Erythroblast (primary cell): Measurements from ENCODE around the gene MME.

Experiments
- GATA1 ChIP-seq: IDR thresholded peaks from 2 replicates; pipeline ENCODE4 v1.6.1; 2011; ENCODE audit warnings: low read depth, mild to moderate bottlenecking, control low read depth, low read length, moderate library complexity
- POLR2A ChIP-seq: IDR thresholded peaks from 2 replicates; pipeline ENCODE4 v1.6.1; 2011; ENCODE audit warnings: mild to moderate bottlenecking, low read length

DNA sequence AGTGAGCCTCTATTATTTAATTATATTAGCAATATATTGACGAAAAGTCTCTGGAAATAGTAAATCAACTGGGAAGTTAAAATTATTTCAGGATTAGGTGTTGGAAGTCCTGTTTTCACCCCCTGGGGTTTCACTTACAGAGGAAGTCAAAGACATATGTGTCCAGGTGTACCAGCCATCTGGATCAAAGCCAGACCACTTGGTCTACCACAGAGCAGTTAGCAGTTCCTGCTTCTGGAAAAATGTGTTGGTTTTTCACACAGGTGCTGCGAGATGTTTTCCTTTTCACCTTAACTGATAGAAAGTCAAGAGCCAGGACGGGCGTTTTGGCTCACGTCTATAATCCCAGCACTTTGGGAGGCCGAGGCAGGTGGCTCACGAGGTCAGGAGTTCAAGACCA lies 13.1 kb downstream of the MME start:
- TF ChIP-seq POLR2A (no peak), GATA1 (no peak)
